Upper lobe of left lung (tissue), 6 donors: ENCODE results near the gene SMAD2. TPM values are rescaled to one million over a fixed set of nuclear protein-coding genes. Genes with fewer than 3 reads are reported as not detected.

Experiments
- ATAC-seq, 2 donors: fragments of 200-7000 bp; cut with Tn5 transposase; one replicate each; pipeline ENCODE4 v1.9.1; 2022; ENCODE audit warnings: mild to moderate bottlenecking in 2 of 2, moderate library complexity in 2 of 2; ENCODE audit not compliant: low FRiP score in 2 of 2
- DNase-seq, 2 donors: peaks; one replicate each; pipeline ENCODE4 v3.0.0-alpha.2; 2019 to 2020
- H3K27ac ChIP-seq, 4 donors: fragments of 200-600 bp; sonication (generic); one replicate each; pipeline ENCODE4 v1.5.1; 2016 to 2019
- H3K27me3 ChIP-seq, 4 donors: fragments of 200-600 bp; sonication (generic); one replicate each; pipeline ENCODE4 v1.5.1; 2017 to 2019
- H3K36me3 ChIP-seq, 4 donors: fragments of 200-600 bp; sonication (generic); one replicate each; pipeline ENCODE4 v1.5.1; 2016 to 2019
- H3K4me1 ChIP-seq, 4 donors: fragments of 200-600 bp; sonication (generic); one replicate each; pipeline ENCODE4 v1.5.1; 2018 to 2019
- H3K4me3 ChIP-seq, 4 donors: fragments of 200-600 bp; sonication (generic); one replicate each; pipeline ENCODE4 v1.5.1; 2017 to 2019; ENCODE audit warnings: mild to moderate bottlenecking in 2 of 4, moderate library complexity in 1 of 4
- H3K9me3 ChIP-seq, 4 donors: fragments of 200-600 bp; sonication (generic); one replicate each; pipeline ENCODE4 v1.5.1; 2018 to 2019
- EP300 ChIP-seq, 4 donors: sonication (generic); formaldehyde crosslinking; IDR thresholded peaks; one replicate each; pipeline ENCODE4 v1.5.1; 2017; ENCODE audit warnings: antibody characterized with exemption in 4 of 4, control low read depth in 2 of 4
- POLR2A ChIP-seq, 4 donors: fragments of 450-650 bp; IDR thresholded peaks; one replicate each; pipeline ENCODE4 v1.5.1; 2016 to 2017; ENCODE audit warnings: antibody characterized with exemption in 4 of 4, mild to moderate bottlenecking in 2 of 4
- POLR2AphosphoS5 ChIP-seq, 2 donors: sonication (generic); formaldehyde crosslinking; IDR thresholded peaks; one replicate each; pipeline ENCODE4 v1.5.1; 2017; ENCODE audit warnings: antibody characterized with exemption in 2 of 2
- WGBS, 2 donors: methylation state at CpG; one replicate each; pipeline ENCODE4 v1.1.5; 2017 to 2018; 5-methylcytosine and 5-hydroxymethylcytosine counted together
- total RNA-seq, 6 donors: library from RNA; depleted of rRNA in 4 of 6; stranded (reverse); fragments of >200 nt in 4 of 6; gene quantifications; one replicate each; pipeline versions ENCODE4 v1.1.0 to v1.2.1, GENCODE V29; 2016 to 2021
- TF ChIP-seq, protein P1 (sequence below), 6 experiments: fragments of 450-650 bp in 4 of 6; fragments of 200-600 bp in 2 of 6; sonication (generic) in 2 of 6; IDR thresholded peaks; one replicate each; pipeline ENCODE4 v1.5.1; 2016 to 2019; ENCODE audit warnings: antibody characterized with exemption in 6 of 6
- donor health status: DM: no; HTN: no; CAD: no; lungs with moderate emphysema.
- donor health status: DM: no; HTN: yes; CAD: no; lungs with severe emphysema.

The SMAD2 gene
- total RNA-seq, 6 donors from 2014 or later, result 52.1 to 151 (median 97.8) TPM

DNA sequence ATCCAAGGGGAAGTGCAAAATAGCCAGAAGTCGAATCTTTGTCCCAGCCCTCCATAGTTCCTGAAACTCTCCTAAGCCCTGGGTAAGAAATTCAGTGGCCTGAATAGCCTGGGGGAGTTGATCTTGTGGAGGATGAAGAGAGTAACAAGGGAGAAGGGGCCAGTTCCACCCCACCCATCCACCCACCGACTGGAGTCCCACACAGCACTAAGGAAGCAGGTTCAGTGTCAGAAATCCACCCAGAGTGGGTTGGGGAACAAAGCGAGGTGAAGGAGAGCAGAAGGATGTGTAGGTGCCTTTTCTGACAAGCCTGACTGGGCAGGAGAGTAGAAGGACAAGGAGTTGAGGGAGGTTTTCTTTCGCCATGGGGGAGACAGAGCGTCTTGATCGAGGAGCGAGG lies 136.8 kb downstream of the SMAD2 start:
- 83 to 92% methylated on average over 7 of the region's 7 CpGs for WGBS, 2 donors
- Histone ChIP-seq H3K4me3 (no peak overlapping the region), H3K4me1 (peaks cover 0 to 10% (median 0%) of the 10 kb centered on the region in 4 donors), H3K9me3 (no peaks in the 10 kb centered on the region), H3K27me3 (no peaks in the 10 kb centered on the region), H3K36me3 (no peaks in the 10 kb centered on the region), H3K27ac (no peak overlapping the region)
- no peak for DNase-seq
- TF ChIP-seq EP300 (IDR thresholded peaks at IDR 0.05), result no peak
- TF ChIP-seq, protein P1, sequence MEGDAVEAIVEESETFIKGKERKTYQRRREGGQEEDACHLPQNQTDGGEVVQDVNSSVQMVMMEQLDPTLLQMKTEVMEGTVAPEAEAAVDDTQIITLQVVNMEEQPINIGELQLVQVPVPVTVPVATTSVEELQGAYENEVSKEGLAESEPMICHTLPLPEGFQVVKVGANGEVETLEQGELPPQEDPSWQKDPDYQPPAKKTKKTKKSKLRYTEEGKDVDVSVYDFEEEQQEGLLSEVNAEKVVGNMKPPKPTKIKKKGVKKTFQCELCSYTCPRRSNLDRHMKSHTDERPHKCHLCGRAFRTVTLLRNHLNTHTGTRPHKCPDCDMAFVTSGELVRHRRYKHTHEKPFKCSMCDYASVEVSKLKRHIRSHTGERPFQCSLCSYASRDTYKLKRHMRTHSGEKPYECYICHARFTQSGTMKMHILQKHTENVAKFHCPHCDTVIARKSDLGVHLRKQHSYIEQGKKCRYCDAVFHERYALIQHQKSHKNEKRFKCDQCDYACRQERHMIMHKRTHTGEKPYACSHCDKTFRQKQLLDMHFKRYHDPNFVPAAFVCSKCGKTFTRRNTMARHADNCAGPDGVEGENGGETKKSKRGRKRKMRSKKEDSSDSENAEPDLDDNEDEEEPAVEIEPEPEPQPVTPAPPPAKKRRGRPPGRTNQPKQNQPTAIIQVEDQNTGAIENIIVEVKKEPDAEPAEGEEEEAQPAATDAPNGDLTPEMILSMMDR (IDR thresholded peaks at IDR 0.05), result no peak
- TF ChIP-seq POLR2A (IDR thresholded peaks at IDR 0.05), result no peak
- TF ChIP-seq POLR2AphosphoS5 (IDR thresholded peaks at IDR 0.05), result no peak
- no peak for ATAC-seq

DNA sequence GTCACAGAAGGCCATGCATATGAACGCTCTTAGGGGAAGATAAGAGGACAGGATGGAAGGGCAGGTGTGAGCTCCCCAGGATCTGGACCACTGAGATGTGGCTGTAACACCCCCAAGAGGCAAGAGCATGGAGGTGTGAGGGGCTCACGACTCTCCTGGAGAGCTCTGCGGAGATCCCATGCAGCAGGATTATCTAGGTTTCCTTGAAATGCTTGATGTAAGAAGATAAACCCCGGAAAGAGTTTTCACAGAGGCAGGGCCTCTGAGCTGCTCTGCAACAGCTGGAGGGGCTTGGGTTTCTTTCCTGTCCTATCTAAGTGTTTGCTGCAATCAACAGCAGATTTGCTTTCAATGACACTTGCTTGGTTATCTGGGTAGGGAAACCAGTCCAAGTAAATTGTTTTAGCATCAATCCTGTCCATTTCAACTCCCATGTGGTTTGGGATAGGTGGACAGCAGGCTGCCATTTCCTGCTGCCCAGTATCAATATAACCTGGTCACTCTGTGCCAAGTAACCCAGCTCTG lies 138.9 kb downstream of the SMAD2 start:
- no peak for ATAC-seq
- H3K36me3 ChIP-seq, result no peaks in the 10 kb centered on the region
- H3K9me3 ChIP-seq, result no peaks in the 10 kb centered on the region
- H3K4me1 ChIP-seq, result peaks cover 0 to 10% (median 0%) of the 10 kb centered on the region in 4 donors
- 60 to 73% methylated on average over 4 of the region's 4 CpGs for WGBS, 2 donors
- no peak for DNase-seq
- no peak overlapping the region for H3K27ac ChIP-seq
- TF ChIP-seq, protein P1 (IDR thresholded peaks at IDR 0.05), result no peak
- TF ChIP-seq EP300 (IDR thresholded peaks at IDR 0.05) (no peak), POLR2A (IDR thresholded peaks at IDR 0.05) (no peak), POLR2AphosphoS5 (IDR thresholded peaks at IDR 0.05) (no peak)
- no peak overlapping the region for H3K4me3 ChIP-seq
- H3K27me3 ChIP-seq, result no peaks in the 10 kb centered on the region

DNA sequence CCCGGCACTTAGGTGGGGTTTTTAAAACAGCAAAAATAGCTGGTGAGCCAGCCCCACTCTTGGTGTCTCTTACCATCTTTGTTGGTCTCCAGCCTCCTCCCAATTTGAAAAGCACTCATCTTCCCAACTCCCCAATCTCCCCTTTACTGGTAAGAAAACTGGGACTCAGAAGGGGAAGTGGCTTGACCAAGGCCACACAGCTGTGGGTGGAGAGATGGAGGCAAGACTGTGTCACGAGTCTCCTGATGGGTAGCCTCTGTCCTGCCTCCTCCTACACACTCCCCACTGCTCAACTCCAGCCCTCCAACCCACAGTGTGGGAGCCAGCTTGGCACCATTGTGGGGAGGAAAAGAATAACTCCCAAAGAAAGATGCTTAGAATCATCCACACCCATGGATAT lies 140.4 kb downstream of the SMAD2 start:
- peak in 1 of 2 donors; percentile 62 for ATAC-seq

DNA sequence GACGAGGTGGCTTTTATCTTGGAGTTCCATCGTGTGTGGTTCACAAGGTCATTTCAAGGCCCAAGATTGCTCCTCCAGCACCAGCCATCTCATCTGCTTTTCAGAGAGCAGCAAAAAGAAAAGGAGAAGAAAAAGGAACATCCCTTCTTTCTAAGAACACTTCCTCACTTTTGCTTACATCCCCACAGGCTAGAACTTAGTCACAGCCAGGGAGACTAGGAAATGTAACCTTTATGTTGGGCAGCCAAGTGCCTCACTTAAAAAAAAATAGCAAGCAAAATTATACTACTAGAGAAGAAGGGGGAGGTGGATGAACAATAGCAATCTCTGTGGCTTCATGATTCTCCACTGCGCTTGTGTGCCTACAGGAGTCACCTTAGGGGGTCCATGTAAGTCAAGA lies 141.8 kb downstream of the SMAD2 start:
- Histone ChIP-seq H3K27ac (no peak overlapping the region), H3K36me3 (no peaks in the 10 kb centered on the region), H3K4me3 (no peak overlapping the region), H3K27me3 (no peaks in the 10 kb centered on the region), H3K9me3 (peaks cover 3 to 16% (median 10%) of the 10 kb centered on the region in 4 donors), H3K4me1 (no peaks in the 10 kb centered on the region)
- TF ChIP-seq POLR2A (IDR thresholded peaks at IDR 0.05) (no peak), POLR2AphosphoS5 (IDR thresholded peaks at IDR 0.05) (no peak), EP300 (IDR thresholded peaks at IDR 0.05) (no peak)
- TF ChIP-seq, protein P1 (IDR thresholded peaks at IDR 0.05), result no peak
- 84 to 95% methylated on average over 3 of the region's 3 CpGs for WGBS, 2 donors
- ATAC-seq, result no peak
- no peak for DNase-seq

More for the DNA sequence above, 140.4 kb downstream of the SMAD2 start:
- peaks cover 0 to 4% (median 0%) of the 10 kb centered on the region in 4 donors for H3K4me1 ChIP-seq
- DNase-seq, result no peak
- no peak overlapping the region for H3K4me3 ChIP-seq
- H3K9me3 ChIP-seq, result peaks cover 0 to 3% (median under 1%) of the 10 kb centered on the region in 4 donors
- no peaks in the 10 kb centered on the region for H3K27me3 ChIP-seq
- TF ChIP-seq POLR2AphosphoS5 (IDR thresholded peaks at IDR 0.05) (no peak), POLR2A (IDR thresholded peaks at IDR 0.05) (no peak), EP300 (IDR thresholded peaks at IDR 0.05) (no peak)
- TF ChIP-seq, protein P1 (IDR thresholded peaks at IDR 0.05), result no peak
- H3K36me3 ChIP-seq, result no peaks in the 10 kb centered on the region
- 88 to 94% methylated on average over 2 of the region's 2 CpGs for WGBS, 2 donors
- H3K27ac ChIP-seq, result no peak overlapping the region

DNA sequence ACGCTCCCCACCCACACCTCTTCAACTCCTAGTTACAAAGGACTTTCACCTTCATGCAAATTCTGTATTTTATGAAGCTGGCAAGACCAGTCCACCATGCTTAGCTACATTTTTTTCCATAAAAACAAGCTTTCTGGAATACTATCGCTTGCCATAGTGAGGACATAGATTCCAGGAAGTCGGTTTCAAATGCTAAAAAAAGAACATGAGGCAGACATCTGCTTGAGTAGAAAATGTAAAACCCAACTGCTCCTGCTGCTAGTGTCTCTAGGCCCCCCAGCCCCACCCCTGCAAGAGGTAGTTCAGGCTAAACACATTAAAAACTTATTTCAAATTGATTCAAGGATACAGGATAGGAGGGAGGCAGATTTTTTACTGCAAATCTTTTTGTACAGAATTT lies 148.9 kb downstream of the SMAD2 start:
- no peak for DNase-seq
- no peak overlapping the region for H3K27ac ChIP-seq
- no peak for ATAC-seq
- no peaks in the 10 kb centered on the region for H3K27me3 ChIP-seq
- no peak overlapping the region for H3K4me3 ChIP-seq
- 57 to 68% methylated on average over 3 of the region's 3 CpGs for WGBS, 2 donors
- no peaks in the 10 kb centered on the region for H3K4me1 ChIP-seq
- TF ChIP-seq POLR2AphosphoS5 (IDR thresholded peaks at IDR 0.05), result no peak
- H3K36me3 ChIP-seq, result no peaks in the 10 kb centered on the region
- H3K9me3 ChIP-seq, result peaks cover 3 to 23% (median 14%) of the 10 kb centered on the region in 4 donors
